Measurements from ENCODE around the gene TRPC6. TPM values are rescaled to one million over a fixed set of nuclear protein-coding genes. Genes with fewer than 3 reads are reported as not detected.

Gene TRPC6
- total RNA-seq, 3 donors from 2014 or later = 4.3 to 10.7 (median 6.2) TPM

DNA sequence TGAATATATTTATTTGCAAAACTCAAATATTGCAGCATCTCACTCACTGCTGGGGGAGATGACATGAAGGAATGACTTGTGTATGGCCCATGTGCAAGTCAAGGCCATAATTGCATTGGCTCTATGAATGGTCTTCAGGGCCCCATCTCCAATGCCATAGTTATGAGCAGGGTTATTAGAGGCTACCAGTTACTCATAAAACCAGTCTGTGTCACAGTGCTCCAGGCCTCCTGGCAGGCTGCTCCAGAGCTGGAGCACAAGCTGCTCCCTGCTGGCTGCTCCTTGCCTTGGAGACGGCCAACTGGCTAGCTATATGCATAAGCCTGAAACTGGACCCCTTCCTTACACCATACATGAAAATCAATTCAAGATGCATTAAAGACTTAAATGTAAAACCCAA lies 145.7 kb downstream of the TRPC6 start:
- peaks cover 0 to 12% of the 10 kb centered on the region in 2 donors for H3K4me1 ChIP-seq
- intact Hi-C loops (cut with DNase I; ENCODE audit: low total_unique reads) = no loop called here

GRCh38 chr11:101436511-101437142 lies 147.2 kb downstream of the TRPC6 start:
- DNase-seq (ENCODE audit: low spot score in 2 of 2) = no peak

More for the DNA sequence above, 145.7 kb downstream of the TRPC6 start:
- Histone ChIP-seq H3K27ac (no peak overlapping the region), H3K4me3 (no peak overlapping the region), H3K9me3 (no peaks in the 10 kb centered on the region), H3K36me3 (no peaks in the 10 kb centered on the region), H3K27me3 (no peaks in the 10 kb centered on the region)
- no peak for DNase-seq (ENCODE audit: low spot score in 2 of 2)
- TF ChIP-seq POLR2A (IDR thresholded peaks at IDR 0.05) (no peak), POLR2AphosphoS5 (IDR thresholded peaks at IDR 0.05) (no peak)
- TF ChIP-seq, protein P1, sequence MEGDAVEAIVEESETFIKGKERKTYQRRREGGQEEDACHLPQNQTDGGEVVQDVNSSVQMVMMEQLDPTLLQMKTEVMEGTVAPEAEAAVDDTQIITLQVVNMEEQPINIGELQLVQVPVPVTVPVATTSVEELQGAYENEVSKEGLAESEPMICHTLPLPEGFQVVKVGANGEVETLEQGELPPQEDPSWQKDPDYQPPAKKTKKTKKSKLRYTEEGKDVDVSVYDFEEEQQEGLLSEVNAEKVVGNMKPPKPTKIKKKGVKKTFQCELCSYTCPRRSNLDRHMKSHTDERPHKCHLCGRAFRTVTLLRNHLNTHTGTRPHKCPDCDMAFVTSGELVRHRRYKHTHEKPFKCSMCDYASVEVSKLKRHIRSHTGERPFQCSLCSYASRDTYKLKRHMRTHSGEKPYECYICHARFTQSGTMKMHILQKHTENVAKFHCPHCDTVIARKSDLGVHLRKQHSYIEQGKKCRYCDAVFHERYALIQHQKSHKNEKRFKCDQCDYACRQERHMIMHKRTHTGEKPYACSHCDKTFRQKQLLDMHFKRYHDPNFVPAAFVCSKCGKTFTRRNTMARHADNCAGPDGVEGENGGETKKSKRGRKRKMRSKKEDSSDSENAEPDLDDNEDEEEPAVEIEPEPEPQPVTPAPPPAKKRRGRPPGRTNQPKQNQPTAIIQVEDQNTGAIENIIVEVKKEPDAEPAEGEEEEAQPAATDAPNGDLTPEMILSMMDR (IDR thresholded peaks at IDR 0.05) = no peak

DNA sequence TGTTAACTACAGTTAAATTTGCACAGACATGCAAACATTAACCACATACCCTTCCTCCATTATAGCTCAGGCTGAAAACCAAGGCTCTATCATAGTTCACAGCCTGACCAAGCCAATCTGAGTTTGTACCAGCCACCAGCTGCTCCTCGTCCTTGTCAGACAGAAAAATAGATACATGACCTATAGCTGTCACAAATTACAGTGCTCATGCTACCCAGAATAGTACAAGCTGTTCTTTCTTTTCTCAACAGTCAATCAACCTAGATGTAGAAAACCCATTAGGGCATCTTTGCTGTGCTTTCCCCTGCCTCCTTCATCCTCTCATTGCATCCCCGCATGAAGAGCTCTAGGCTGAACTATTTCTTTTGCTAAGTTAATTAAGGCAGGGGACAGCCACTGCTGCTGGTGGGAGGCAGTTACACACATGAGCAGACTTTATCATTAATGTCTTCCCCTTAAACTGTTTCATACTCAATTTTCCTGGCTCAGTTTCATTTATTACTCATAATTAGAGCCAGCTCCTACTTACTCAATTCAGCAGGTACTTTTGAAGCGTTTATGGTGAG lies 148.3 kb downstream of the TRPC6 start:
- TF ChIP-seq, protein P1 (IDR thresholded peaks at IDR 0.05) = no peak
- no peak for TF ChIP-seq POLR2AphosphoS5 (IDR thresholded peaks at IDR 0.05)
- no peak for TF ChIP-seq POLR2A (IDR thresholded peaks at IDR 0.05)
- H3K36me3 ChIP-seq = no peaks in the 10 kb centered on the region
- intact Hi-C loops (cut with DNase I; ENCODE audit: low total_unique reads) = no loop called here
- no peak overlapping the region for H3K4me3 ChIP-seq
- DNase-seq (ENCODE audit: low spot score in 2 of 2) = no peak
- peak overlapping the region in 1 of 2 donors; percentile 15 for H3K27ac ChIP-seq
- no peaks in the 10 kb centered on the region for H3K4me1 ChIP-seq
- H3K9me3 ChIP-seq = no peaks in the 10 kb centered on the region
- no peaks in the 10 kb centered on the region for H3K27me3 ChIP-seq

More at GRCh38 chr11:101436511-101437142, 147.2 kb downstream of the TRPC6 start:
- Histone ChIP-seq H3K4me1 (peaks cover 0 to 3% of the 10 kb centered on the region in 2 donors), H3K27ac (no peak overlapping the region), H3K9me3 (no peaks in the 10 kb centered on the region), H3K36me3 (no peaks in the 10 kb centered on the region), H3K27me3 (no peaks in the 10 kb centered on the region), H3K4me3 (no peak overlapping the region)
- intact Hi-C loops (cut with DNase I; ENCODE audit: low total_unique reads) = no loop called here
- no peak for TF ChIP-seq POLR2AphosphoS5 (IDR thresholded peaks at IDR 0.05)
- no peak for TF ChIP-seq POLR2A (IDR thresholded peaks at IDR 0.05)
- TF ChIP-seq, protein P1 (IDR thresholded peaks at IDR 0.05) = peak in 2 of 3 donors; percentile 65 to 66

DNA sequence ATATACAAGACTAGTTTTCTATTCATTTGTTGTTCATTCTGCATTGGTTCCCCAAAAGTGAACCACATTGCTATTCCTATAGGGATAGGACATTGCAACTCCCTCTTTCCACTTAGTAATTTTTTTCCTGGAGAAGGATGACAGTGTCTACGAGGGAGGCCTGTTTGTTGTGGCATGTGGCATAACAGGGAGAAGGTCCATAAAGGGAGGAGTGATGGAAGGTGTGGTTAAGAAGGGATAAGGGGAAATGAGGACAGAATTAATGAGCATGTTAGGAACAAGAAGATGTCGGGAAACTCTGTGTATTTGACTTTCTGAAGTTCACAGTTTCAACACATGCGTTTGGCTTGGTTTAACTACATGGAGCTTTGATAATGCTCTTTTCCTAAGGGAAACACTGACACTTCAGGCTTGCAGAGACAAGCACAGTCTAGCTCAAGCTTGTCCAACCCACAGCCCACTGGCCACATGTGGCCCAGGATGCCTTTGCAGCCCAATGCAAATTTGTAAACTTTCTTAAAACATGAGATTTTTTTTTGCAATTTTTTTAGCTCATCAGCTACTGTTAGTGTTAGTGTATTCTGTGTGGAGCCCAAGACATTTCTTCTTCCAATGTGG lies 149.7 kb downstream of the TRPC6 start:
- DNase-seq (ENCODE audit: low spot score in 2 of 2) = no peak
- no peak overlapping the region for H3K4me3 ChIP-seq
- no peak for TF ChIP-seq POLR2AphosphoS5 (IDR thresholded peaks at IDR 0.05)
- TF ChIP-seq POLR2A (IDR thresholded peaks at IDR 0.05) = no peak
- TF ChIP-seq, protein P1 (IDR thresholded peaks at IDR 0.05) = no peak
- H3K27ac ChIP-seq = no peak overlapping the region
- intact Hi-C loops (cut with DNase I; ENCODE audit: low total_unique reads) = no loop called here
- no peaks in the 10 kb centered on the region for H3K4me1 ChIP-seq
- H3K9me3 ChIP-seq = peaks cover 2 to 4% of the 10 kb centered on the region in 2 donors
- H3K36me3 ChIP-seq = no peaks in the 10 kb centered on the region
- H3K27me3 ChIP-seq = no peaks in the 10 kb centered on the region

DNA sequence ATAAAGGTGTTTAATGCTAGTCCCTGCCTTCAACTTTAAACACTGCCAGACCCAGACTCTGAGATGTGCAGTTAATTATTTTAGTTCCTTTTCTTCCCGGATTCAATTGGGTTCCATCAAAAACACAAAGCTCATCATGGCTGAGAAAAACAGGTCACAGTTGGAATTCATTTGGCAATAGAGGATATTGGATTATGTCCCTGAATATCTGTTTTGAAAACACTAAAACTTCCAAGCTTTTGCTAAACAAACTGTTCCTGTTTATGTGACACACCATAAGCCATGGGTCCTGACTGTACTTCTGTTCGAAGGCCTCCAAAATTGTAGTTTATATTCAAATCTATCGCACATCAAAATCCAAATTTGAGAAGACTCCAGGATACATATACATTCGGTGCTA lies 150.7 kb downstream of the TRPC6 start:
- Histone ChIP-seq H3K9me3 (peaks cover 6 to 12% of the 10 kb centered on the region in 2 donors), H3K4me3 (no peak overlapping the region), H3K4me1 (no peaks in the 10 kb centered on the region), H3K36me3 (no peaks in the 10 kb centered on the region), H3K27ac (peak overlapping the region in 1 of 2 donors; percentile 23), H3K27me3 (no peaks in the 10 kb centered on the region)
- DNase-seq (ENCODE audit: low spot score in 2 of 2) = no peak
- TF ChIP-seq POLR2AphosphoS5 (IDR thresholded peaks at IDR 0.05) = no peak
- intact Hi-C loops (cut with DNase I; ENCODE audit: low total_unique reads) = no loop called here
